CMK (cell line): ENCODE measurements around the gene LGALS14.
"Not testable (repeated sequence)": the region's sequence is repeated elsewhere in the genome, so short reads cannot be mapped to it uniquely, and the experiment has no call there.

ENCODE experiments used
- DNase-seq: peaks from one replicate; pipeline ENCODE4 v3.0.0-alpha.2; 2010; ENCODE audit warnings: low read depth

Gene LGALS14

GRCh38 chr19:39695759-39696158 is 8.5 kb upstream of the LGALS14 start:
- DNase-seq: no peak

DNA sequence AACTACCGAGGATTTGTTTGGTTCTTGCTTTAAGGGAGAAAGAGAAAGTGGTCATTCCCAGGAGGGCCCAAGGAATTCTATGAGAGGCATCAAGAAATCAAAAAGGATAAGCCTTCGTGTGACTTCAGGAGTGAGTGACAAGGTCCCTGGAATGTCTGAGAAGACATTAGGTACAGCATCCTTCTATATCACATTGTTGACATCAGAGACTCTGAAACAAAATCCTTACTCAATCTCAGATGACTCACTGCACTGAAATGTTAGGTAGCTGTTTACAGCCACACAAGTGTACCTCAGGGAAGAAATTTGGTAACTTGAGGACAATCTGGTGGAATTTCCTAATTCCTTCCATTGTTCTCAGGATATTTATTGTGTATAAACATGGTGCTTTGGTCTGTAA is 7.9 kb upstream of the LGALS14 start:
- no peak for DNase-seq

DNA sequence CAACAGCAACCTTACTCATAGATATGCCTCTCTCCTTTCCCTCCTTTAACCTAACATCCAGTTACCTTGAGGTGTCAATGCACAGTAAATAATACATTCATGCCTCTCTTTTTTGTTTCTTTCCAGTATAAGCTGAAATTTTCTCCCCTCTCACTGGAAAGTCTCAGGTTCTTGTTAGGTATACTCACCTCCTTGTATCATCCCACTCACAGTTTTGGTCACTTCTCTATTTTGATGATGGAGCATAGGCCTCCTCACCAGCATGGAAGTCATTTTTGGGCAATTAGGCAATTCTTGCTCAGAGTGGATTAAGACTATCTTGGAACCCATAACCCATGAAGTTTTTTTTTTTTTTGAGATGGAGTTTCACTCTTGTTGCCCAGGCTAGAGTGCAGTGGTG is 5.7 kb upstream of the LGALS14 start:
- no peak for DNase-seq

GRCh38 chr19:39701291-39701690 is 3.0 kb upstream of the LGALS14 start:
- DNase-seq: no peak

DNA sequence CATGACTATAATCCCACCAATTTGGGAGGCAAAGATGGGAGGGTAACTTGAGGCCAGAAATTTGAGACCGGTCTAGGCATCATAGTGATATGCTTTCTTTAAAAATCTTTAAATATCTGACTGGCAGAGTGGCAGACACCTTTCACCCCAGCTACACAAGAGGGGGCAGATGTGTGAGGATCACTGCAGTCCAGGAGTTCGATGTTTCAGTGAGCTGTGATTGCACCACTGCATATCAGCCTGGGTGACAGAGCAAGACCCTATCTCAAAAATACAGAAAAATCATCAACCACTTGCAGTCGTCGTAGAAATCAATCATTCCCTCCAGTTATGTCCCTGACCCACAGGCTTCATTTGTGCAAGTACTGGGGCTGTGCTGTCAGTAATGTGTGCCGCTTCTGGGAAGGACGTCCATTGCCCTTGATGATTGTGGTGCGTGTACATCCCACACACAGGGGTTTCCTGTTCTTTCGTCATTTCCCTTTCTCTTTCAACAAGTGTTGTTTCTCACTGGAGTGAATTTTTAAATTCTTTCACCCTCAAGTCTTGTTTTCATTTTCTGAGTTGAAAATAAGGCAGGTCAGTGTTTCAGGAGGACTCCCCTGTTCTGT is 1.4 kb downstream of the LGALS14 start:
- no peak for DNase-seq

- DNase-seq: no peak
Measured at GRCh38 chr19:39708594-39708993, 4.3 kb downstream of the LGALS14 start.

GRCh38 chr19:39709026-39709872 is 5.0 kb downstream of the LGALS14 start:
- no peak for DNase-seq

DNA sequence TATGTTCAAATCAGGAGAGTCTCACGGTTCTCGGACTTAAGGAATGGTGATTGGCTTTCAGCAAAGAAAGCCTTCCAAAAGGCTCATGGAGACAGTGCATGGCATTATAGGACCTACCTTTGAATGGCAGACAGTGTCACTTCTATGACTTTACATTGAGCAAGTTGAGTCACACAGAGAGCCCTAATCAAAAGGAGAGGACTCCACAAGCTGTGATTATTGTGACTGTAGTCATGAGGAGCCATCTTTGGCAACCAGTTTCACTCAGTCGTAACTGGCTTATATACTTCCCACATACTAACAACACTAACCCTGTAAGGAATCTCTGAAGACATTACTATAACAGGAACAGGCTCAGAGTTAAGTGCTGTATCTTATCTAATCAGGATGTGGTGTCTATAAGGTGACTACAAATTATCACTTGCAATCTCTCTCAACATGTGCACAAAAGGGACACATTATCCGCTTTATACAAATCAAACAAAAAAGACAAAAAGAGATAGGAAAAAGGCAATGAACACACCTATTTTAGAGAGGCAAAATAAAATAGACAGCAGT is 6.1 kb downstream of the LGALS14 start:
- DNase-seq: no peak

GRCh38 chr19:39720144-39720543 is 15.9 kb downstream of the LGALS14 start:
- not testable (repeated sequence) for DNase-seq

DNA sequence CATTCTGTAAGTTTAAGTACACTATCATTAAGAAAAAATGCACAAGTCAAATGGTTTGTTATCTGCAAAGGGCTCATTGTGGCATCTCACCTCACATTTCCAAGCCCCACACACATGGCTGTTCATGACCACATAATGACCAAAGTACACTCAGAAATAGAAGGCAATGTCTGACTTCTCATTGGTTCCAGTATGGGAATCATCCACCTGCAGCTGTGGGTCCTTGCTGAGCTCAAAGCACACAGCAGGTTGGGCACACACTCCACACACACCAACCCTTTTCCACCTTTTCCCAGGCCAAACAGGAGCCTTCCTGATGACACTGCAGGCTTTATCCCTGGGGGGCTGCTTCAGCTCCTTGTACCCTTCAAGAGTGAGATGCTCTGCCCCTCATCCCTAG is 21.7 kb downstream of the LGALS14 start:
- no peak for DNase-seq

DNA sequence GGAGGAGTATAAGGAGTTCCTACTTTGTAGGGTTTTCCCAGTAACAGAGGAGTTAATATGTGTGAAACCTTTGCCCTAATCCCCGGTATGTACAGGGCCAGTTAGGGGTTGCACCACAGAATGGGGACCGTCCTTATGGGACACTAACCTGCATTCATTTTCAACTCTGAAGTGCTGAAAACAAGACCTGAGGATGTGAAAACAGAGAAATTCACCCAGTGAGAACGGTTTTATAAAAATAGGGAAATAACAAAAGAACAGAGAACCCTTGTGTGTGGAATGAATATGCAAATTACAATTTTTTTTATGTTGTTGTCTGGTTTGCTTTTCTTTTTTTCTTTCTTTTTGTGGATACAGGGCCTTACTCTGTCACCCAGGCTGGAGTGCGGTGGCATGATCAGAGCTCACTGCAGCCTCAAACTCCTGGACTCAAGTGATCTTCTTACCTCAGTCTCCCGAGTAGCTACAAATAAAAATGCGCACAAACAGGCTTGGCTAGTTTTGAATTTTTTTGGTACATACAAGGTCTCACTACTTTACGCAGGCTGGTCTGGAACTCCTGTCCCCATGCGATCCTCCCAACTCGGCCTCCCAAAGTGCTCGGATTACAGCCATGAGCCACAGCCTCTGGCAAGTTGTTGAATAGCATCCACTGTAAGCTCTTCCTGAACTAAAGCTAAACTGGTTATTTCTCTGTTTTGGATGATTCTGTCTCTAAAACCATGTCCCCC is 23.0 kb downstream of the LGALS14 start:
- DNase-seq: no peak

DNA sequence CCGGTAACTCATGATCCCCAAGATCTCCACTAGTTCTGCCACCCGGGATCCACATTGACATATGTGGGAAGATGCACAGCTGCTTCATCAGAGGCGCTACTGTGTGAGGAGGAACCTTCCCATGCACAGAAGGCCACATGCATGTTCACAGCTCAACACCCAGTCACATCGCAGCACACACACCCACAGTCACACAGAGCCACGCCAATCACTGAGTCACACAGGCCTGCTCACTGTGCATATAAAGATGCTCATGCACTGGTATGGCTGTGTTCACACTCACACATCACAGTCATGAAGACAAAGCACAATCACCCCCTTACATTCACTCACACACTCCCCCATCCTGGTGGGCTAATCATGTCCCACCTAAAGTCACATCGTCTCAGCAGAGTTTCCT is 23.8 kb downstream of the LGALS14 start:
- DNase-seq: no peak

GRCh38 chr19:39729594-39729993 is 25.3 kb downstream of the LGALS14 start:
- no peak for DNase-seq

GRCh38 chr19:39731685-39732084 is 27.4 kb downstream of the LGALS14 start:
- no peak for DNase-seq

DNA sequence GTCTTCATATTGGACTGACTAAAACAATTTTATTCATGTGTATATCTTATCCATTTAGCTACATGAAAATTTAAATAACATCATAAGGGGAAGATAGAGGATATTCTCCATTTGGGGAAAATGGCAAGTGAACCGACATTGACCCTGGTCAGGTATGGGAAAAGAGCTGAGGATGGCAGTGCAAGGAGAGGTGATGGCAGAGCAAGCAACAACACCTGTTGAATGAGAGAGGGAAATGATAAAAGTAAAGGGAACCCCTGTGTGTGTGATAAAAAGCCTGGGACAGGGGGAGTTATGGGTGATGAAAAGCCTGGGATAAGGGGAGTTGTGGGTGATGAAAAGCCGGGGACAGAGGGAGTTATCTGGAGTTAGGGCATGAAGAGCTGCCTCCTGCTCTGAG is 29.6 kb downstream of the LGALS14 start:
- no peak for DNase-seq

DNA sequence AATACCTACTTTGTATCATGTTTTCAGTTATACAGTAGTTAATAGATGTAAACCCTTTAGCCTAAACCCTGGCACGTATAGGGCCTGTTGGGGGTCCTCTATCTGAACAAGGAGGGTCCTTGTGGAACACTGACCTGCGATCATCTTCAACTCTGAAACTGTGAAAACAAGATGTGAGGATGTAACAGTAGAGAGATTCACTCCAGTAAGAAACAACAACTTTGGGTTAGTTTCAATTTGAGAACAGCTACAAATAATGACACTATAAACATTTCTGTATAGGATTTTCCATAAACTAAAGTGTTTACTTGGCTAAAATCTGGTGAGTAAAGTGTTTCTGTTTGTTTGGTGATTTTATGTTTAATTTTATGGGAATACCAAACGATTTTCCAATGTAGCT is 31.4 kb downstream of the LGALS14 start:
- no peak for DNase-seq

DNA sequence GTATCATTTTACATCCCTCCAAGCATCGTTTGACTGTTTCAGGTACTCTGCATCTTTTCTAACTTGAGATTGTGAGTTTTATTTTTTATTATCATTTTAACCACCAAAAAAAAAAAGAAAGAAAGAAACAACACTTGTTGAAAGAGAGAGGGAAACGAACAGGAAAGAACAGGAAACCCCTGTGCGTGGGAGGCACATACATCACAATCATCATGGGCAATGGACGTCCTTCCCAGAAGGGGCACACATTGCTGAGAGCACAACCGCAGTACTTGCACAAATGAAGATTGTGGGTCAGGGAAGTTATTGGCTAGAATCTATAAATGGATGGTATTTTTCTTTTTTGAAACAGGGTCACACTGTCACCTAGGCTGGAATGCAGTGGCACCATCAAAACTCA is 31.8 kb downstream of the LGALS14 start:
- DNase-seq: no peak

GRCh38 chr19:39737351-39737750 is 33.1 kb downstream of the LGALS14 start:
- DNase-seq: no peak

GRCh38 chr19:39737891-39738290 is 33.6 kb downstream of the LGALS14 start, which contains the start of gene CLC:
Gene CLC (minus strand): TSS chr19:39738029. CDS start chr19:39737952, 77 bp downstream.
- DNase-seq: no peak

DNA sequence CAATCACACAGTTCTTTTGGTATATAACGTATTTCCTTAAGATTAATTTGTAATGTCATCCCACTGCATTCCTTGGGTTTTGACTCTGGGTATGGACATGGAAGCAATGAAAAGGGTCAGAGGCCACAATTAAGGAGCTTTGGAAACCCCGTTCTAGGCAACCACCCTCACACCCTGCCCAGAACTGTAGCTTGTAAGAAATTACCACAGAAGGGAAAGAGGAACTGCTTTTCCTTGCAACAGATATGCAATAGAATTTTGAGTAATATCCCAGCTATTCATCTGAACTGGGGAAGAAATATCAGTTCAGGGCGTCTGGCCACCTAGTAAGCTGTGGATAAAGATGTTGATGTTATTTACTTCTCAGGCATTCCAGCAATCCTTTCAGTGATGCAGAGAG is 34.5 kb downstream of the LGALS14 start:
- DNase-seq: no peak

DNA sequence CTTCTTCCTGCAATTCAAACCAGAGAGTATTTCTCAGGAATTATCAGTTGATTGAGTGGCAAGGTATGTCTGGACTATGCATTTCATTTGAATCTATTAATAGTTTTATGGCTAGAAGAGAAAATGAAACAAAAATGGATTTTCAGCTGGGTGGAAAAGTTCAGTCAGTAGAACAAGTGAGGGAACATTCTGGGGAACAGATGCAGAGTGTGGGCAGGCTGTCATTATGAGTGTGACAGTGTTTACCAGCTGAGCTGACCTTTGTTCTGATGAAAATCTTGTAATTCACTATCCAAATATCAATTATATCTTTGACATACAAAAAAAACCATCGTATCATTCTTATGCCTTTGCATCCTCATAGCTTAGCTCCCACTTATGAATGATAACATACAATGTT is 36.1 kb downstream of the LGALS14 start:
- DNase-seq: no peak

- no peak for DNase-seq
Measured at GRCh38 chr19:39745643-39746042, 41.4 kb downstream of the LGALS14 start.
